Anterior cingulate cortex (tissue), 58 donors: ENCODE results near the gene KCNQ1.
"Not testable (repeated sequence)": the region's sequence is repeated elsewhere in the genome, so short reads cannot be mapped to it uniquely, and the experiment has no call there.

Experiments
- DNase-seq, 58 donors: peaks; one replicate each; lab custom pipeline; 2025; lab: John Stamatoyannopoulos, UW

The KCNQ1 gene

GRCh38 chr11:2599561-2600189, 154.9 kb downstream of the KCNQ1 start:
- DNase-seq, result no peak

GRCh38 chr11:2609345-2609744, 164.5 kb downstream of the KCNQ1 start:
- no peak for DNase-seq

GRCh38 chr11:2612884-2613571, 168.2 kb downstream of the KCNQ1 start:
- no peak for DNase-seq

- no peak for DNase-seq
These were observed 177.1 kb downstream of the KCNQ1 start for GRCh38 chr11:2621894-2622293.

- DNase-seq, result no peak
These were observed 180.4 kb downstream of the KCNQ1 start for GRCh38 chr11:2625183-2625582.

- no peak for DNase-seq
These were observed 185.9 kb downstream of the KCNQ1 start for GRCh38 chr11:2630679-2631078.

- DNase-seq, result no peak
These were observed 186.4 kb downstream of the KCNQ1 start for GRCh38 chr11:2631161-2631560.

GRCh38 chr11:2639763-2640162, 195.0 kb downstream of the KCNQ1 start:
- not testable (repeated sequence) for DNase-seq

- no peak for DNase-seq
These were observed 196.8 kb downstream of the KCNQ1 start for GRCh38 chr11:2641623-2642022.

- no peak for DNase-seq
These were observed 198.9 kb downstream of the KCNQ1 start for GRCh38 chr11:2643746-2644145.

- no peak for DNase-seq
These were observed 200.3 kb downstream of the KCNQ1 start for GRCh38 chr11:2644844-2645778.

GRCh38 chr11:2645779-2646118, 200.9 kb downstream of the KCNQ1 start:
- DNase-seq, result no peak

GRCh38 chr11:2647167-2647566, 202.4 kb downstream of the KCNQ1 start:
- DNase-seq, result no peak

GRCh38 chr11:2647953-2648352, 203.1 kb downstream of the KCNQ1 start:
- no peak for DNase-seq

- DNase-seq, result no peak
These were observed 204.6 kb downstream of the KCNQ1 start for GRCh38 chr11:2649400-2649799.

GRCh38 chr11:2649848-2650247, 205.0 kb downstream of the KCNQ1 start:
- DNase-seq, result no peak

GRCh38 chr11:2650343-2650867, 205.6 kb downstream of the KCNQ1 start:
- DNase-seq, result no peak

GRCh38 chr11:2651054-2651617, 206.3 kb downstream of the KCNQ1 start:
- DNase-seq, result no peak

- no peak for DNase-seq
These were observed 207.0 kb downstream of the KCNQ1 start for GRCh38 chr11:2651826-2652271.

- no peak for DNase-seq
These were observed 207.8 kb downstream of the KCNQ1 start for GRCh38 chr11:2652333-2653197.
